Natural killer cell (primary cell): Measurements from ENCODE around the gene DTNB. TPM values are rescaled to one million over a fixed set of nuclear protein-coding genes. Genes with fewer than 3 reads are reported as not detected.

Experiments
- ATAC-seq, 3 donors: fragments of 150-1000 bp in 2 of 3; fragments of 200-7000 bp in 1 of 3; cut with Tn5 transposase; 1 replicate in 1 of 3; 2 replicates in 2 of 3; pipeline ENCODE4 v1.10.0; 2021; ENCODE audit warnings: mild to moderate bottlenecking in 2 of 3, moderate library complexity in 2 of 3
- DNase-seq, 2 donors: peaks; one replicate each; pipeline versions ENCODE4 v3.0.0 to v3.0.0-alpha.2; 2013 to 2021; ENCODE audit warnings: mixed read lengths in 1 of 2
- H3K27ac ChIP-seq: one replicate; pipeline ENCODE4 v1.5.1; 2013; ENCODE audit warnings: mild to moderate bottlenecking, low read length
- H3K27me3 ChIP-seq: one replicate; pipeline ENCODE4 v1.6.1; 2013; ENCODE audit warnings: low read length; ENCODE audit not compliant: control insufficient read depth, insufficient read depth
- H3K36me3 ChIP-seq: one replicate; pipeline ENCODE4 v1.6.1; 2013; ENCODE audit warnings: low read length; ENCODE audit not compliant: control insufficient read depth, insufficient read depth
- H3K4me1 ChIP-seq: one replicate; pipeline ENCODE4 v1.6.1; 2013; ENCODE audit warnings: low read length; ENCODE audit not compliant: control insufficient read depth, insufficient read depth
- H3K4me3 ChIP-seq: one replicate; pipeline ENCODE4 v1.5.1; 2013; ENCODE audit warnings: low read length
- H3K9me3 ChIP-seq: one replicate; pipeline ENCODE4 v1.6.1; 2013; ENCODE audit warnings: low read length; ENCODE audit not compliant: control insufficient read depth, insufficient read depth
- H3K27ac Mint-ChIP-seq, 2 donors: one replicate each; pipeline ENCODE4 v1.8.0; 2022; ENCODE audit warnings: mild to moderate bottlenecking in 2 of 2, mixed read lengths in 2 of 2, moderate library complexity in 1 of 2
- H3K27me3 Mint-ChIP-seq, 2 donors: one replicate each; pipeline ENCODE4 v1.8.0; 2022; ENCODE audit warnings: low read depth in 2 of 2, mixed read lengths in 2 of 2
- H3K36me3 Mint-ChIP-seq: one replicate; pipeline ENCODE4 v1.8.0; 2022; ENCODE audit warnings: mixed read lengths
- H3K4me1 Mint-ChIP-seq, 2 donors: one replicate each; pipeline ENCODE4 v1.8.0; 2022; ENCODE audit warnings: mixed read lengths in 2 of 2
- H3K4me3 Mint-ChIP-seq: one replicate; pipeline ENCODE4 v1.8.0; 2022; ENCODE audit warnings: mild to moderate bottlenecking, moderate library complexity, mixed read lengths
- H3K9me3 Mint-ChIP-seq, 2 donors: one replicate each; pipeline ENCODE4 v1.8.0; 2022; ENCODE audit warnings: mixed read lengths in 2 of 2
- WGBS: methylation state at CpG from one replicate; pipeline ENCODE4 v1.1.7; 2013; ENCODE audit warnings: missing lambda C conversion rate; ENCODE audit not compliant: insufficient coverage; 5-methylcytosine and 5-hydroxymethylcytosine counted together
- intact Hi-C: fragments of 100-400 bp; cut with micrococcal nuclease; formaldehyde crosslinking; loops from one replicate; pipeline ENCODE4 v1.14.2; 2022
- total RNA-seq, 4 donors: library from RNA; stranded (reverse); fragments of 120-200 nt in 1 of 4; gene quantifications; one replicate each; pipeline versions ENCODE4 v1.2.3 to v1.2.4, GENCODE V29; 2013 to 2022
- TF ChIP-seq, protein P1 (sequence below): fragments of 200-600 bp; IDR thresholded peaks from one replicate; pipeline ENCODE4 v1.8.0; 2022; ENCODE audit warnings: antibody characterized with exemption

Gene DTNB
- total RNA-seq, 3 donors from 2014 or later (not counting 1 experiment from before 2014, with no cell fraction given), result 20.8 to 33.7 (median 23.6) TPM

GRCh38 chr2:25497229-25497917, 176.0 kb downstream of the DTNB start:
- H3K4me1 ChIP-seq, result no peaks in the 10 kb centered on the region

GRCh38 chr2:25494616-25495015, 178.8 kb downstream of the DTNB start:
- DNase-seq (no peak), ATAC-seq (no peak)
- H3K4me1 ChIP-seq, result no peaks in the 10 kb centered on the region
- no peaks in the 10 kb centered on the region for H3K36me3 ChIP-seq
- H3K9me3 ChIP-seq, result no peaks in the 10 kb centered on the region
- Mint-ChIP-seq H3K4me3 (no peak overlapping the region), H3K27me3 (no peaks in the 10 kb centered on the region), H3K36me3 (no peaks in the 10 kb centered on the region), H3K27ac (no peak overlapping the region), H3K4me1 (peaks cover 0 to 6% of the 10 kb centered on the region in 2 donors), H3K9me3 (no peaks in the 10 kb centered on the region)
- 84% methylated on average over 2 of the region's 2 CpGs for WGBS
- TF ChIP-seq, protein P1, sequence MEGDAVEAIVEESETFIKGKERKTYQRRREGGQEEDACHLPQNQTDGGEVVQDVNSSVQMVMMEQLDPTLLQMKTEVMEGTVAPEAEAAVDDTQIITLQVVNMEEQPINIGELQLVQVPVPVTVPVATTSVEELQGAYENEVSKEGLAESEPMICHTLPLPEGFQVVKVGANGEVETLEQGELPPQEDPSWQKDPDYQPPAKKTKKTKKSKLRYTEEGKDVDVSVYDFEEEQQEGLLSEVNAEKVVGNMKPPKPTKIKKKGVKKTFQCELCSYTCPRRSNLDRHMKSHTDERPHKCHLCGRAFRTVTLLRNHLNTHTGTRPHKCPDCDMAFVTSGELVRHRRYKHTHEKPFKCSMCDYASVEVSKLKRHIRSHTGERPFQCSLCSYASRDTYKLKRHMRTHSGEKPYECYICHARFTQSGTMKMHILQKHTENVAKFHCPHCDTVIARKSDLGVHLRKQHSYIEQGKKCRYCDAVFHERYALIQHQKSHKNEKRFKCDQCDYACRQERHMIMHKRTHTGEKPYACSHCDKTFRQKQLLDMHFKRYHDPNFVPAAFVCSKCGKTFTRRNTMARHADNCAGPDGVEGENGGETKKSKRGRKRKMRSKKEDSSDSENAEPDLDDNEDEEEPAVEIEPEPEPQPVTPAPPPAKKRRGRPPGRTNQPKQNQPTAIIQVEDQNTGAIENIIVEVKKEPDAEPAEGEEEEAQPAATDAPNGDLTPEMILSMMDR, result no peak
- H3K27ac ChIP-seq, result no peak overlapping the region
- H3K27me3 ChIP-seq, result no peaks in the 10 kb centered on the region
- H3K4me3 ChIP-seq, result no peak overlapping the region
- intact Hi-C loops, result no loop called here

More at GRCh38 chr2:25497229-25497917, 176.0 kb downstream of the DTNB start:
- no peak overlapping the region for H3K4me3 Mint-ChIP-seq
- no peaks in the 10 kb centered on the region for H3K27me3 ChIP-seq
- H3K27me3 Mint-ChIP-seq, result no peaks in the 10 kb centered on the region
- no peak overlapping the region for H3K27ac Mint-ChIP-seq
- H3K4me3 ChIP-seq, result no peak overlapping the region
- no peaks in the 10 kb centered on the region for H3K36me3 ChIP-seq
- H3K4me1 Mint-ChIP-seq, result no peaks in the 10 kb centered on the region
- TF ChIP-seq, protein P1, result no peak
- DNase-seq (no peak), ATAC-seq (no peak)
- intact Hi-C loops, result no loop called here
- H3K9me3 ChIP-seq, result no peaks in the 10 kb centered on the region
- WGBS, result 98% methylated on average over 5 of the region's 5 CpGs
- no peaks in the 10 kb centered on the region for H3K9me3 Mint-ChIP-seq
- no peak overlapping the region for H3K27ac ChIP-seq
- no peaks in the 10 kb centered on the region for H3K36me3 Mint-ChIP-seq

- no peaks in the 10 kb centered on the region for H3K27me3 ChIP-seq
- DNase-seq, result no peak
- intact Hi-C loops, result no loop called here
- no peak overlapping the region for H3K27ac ChIP-seq
- no peaks in the 10 kb centered on the region for H3K4me1 ChIP-seq
- ATAC-seq, result no peak
- H3K27me3 Mint-ChIP-seq, result no peaks in the 10 kb centered on the region
- TF ChIP-seq, protein P1, result no peak
- no peak overlapping the region for H3K4me3 Mint-ChIP-seq
- H3K4me3 ChIP-seq, result no peak overlapping the region
- H3K4me1 Mint-ChIP-seq, result peaks cover 0 to 6% of the 10 kb centered on the region in 2 donors
- no peak overlapping the region for H3K27ac Mint-ChIP-seq
- no peaks in the 10 kb centered on the region for H3K36me3 Mint-ChIP-seq
- H3K9me3 ChIP-seq, result no peaks in the 10 kb centered on the region
- no peaks in the 10 kb centered on the region for H3K36me3 ChIP-seq
- no peaks in the 10 kb centered on the region for H3K9me3 Mint-ChIP-seq
- no CpG with 5 or more reads among the region's 1 CpG for WGBS
Measured at GRCh38 chr2:25493207-25493606, 180.2 kb downstream of the DTNB start.

GRCh38 chr2:25492726-25493125, 180.7 kb downstream of the DTNB start:
- no peaks in the 10 kb centered on the region for H3K4me1 ChIP-seq
- H3K4me3 ChIP-seq, result no peak overlapping the region
- Mint-ChIP-seq H3K4me1 (peaks cover 0 to 6% of the 10 kb centered on the region in 2 donors), H3K4me3 (no peak overlapping the region), H3K36me3 (no peaks in the 10 kb centered on the region), H3K27me3 (no peaks in the 10 kb centered on the region), H3K9me3 (no peaks in the 10 kb centered on the region), H3K27ac (no peak overlapping the region)
- H3K27me3 ChIP-seq, result no peaks in the 10 kb centered on the region
- TF ChIP-seq, protein P1, result no peak
- intact Hi-C loops, result no loop called here
- 100% methylated on average over 3 of the region's 3 CpGs for WGBS
- DNase-seq (no peak), ATAC-seq (no peak)
- no peak overlapping the region for H3K27ac ChIP-seq
- H3K9me3 ChIP-seq, result no peaks in the 10 kb centered on the region
- H3K36me3 ChIP-seq, result no peaks in the 10 kb centered on the region
